H1 (cell line): ENCODE data around the gene CTNNA3. TPM values are rescaled to one million over a fixed set of nuclear protein-coding genes. Genes with fewer than 3 reads are reported as not detected.

Experiments
- CTCF ChIA-PET: fragments of 300-600 bp; sonication (Branson Sonifier 250); formaldehyde crosslinking; loops from one replicate; lab custom pipeline; 2021; ENCODE audit not compliant: partially characterized antibody; lab: Charles Lee
- POLR2A ChIA-PET: fragments of 300-600 bp; sonication (Branson Sonifier 250); formaldehyde crosslinking; loops from one replicate; lab custom pipeline; 2021; ENCODE audit warnings: inconsistent platforms; ENCODE audit not compliant: partially characterized antibody; lab: Charles Lee
- DNase-seq, 2 experiments: peaks; one replicate each; pipeline versions ENCODE4 v3.0.0 to v3.0.0-alpha.2; 2010 to 2022; ENCODE audit warnings: low spot score in 2 of 2, low read depth in 1 of 2, mixed read lengths in 1 of 2
- FAIRE-seq: peaks from 2 replicates; lab custom pipeline; 2011; peaks lifted over from hg19 to GRCh38; lab: Jason Lieb, UNC
- H2AFZ ChIP-seq: 2 replicates; pipeline ENCODE4 v1.8.1; 2012; ENCODE audit warnings: low read length, inconsistent platforms
- H2AK5ac ChIP-seq: 2 replicates; pipeline ENCODE4 v1.6.1; 2013; ENCODE audit warnings: low read depth, low read length
- H2BK120ac ChIP-seq: replicated peaks from 2 replicates; pipeline ENCODE3; 2013; ENCODE audit warnings: low read depth, low read length, inconsistent platforms
- H2BK12ac ChIP-seq: 2 replicates; pipeline ENCODE4 v1.6.1; 2013; ENCODE audit warnings: low read depth, low read length
- H2BK15ac ChIP-seq: 2 replicates; pipeline ENCODE4 v1.6.1; 2013; ENCODE audit warnings: low read length
- H2BK20ac ChIP-seq: 2 replicates; pipeline ENCODE4 v1.6.1; 2013; ENCODE audit warnings: low read length
- H2BK5ac ChIP-seq: 2 replicates; pipeline ENCODE4 v1.6.1; 2013; ENCODE audit warnings: low read depth, low read length
- H3K14ac ChIP-seq: 2 replicates; pipeline ENCODE4 v1.6.1; 2013; ENCODE audit warnings: inconsistent platforms; ENCODE audit not compliant: insufficient read length
- H3K18ac ChIP-seq: 2 replicates; pipeline ENCODE4 v1.6.1; 2013; ENCODE audit warnings: low read length; ENCODE audit errors: extremely low read depth
- H3K23ac ChIP-seq: 2 replicates; pipeline ENCODE4 v1.6.1; 2013; ENCODE audit warnings: inconsistent platforms; ENCODE audit not compliant: insufficient read length
- H3K23me2 ChIP-seq: 2 replicates; pipeline ENCODE4 v1.6.1; 2013; ENCODE audit warnings: low read depth, low read length
- H3K27ac ChIP-seq: 2 replicates; pipeline ENCODE4 v1.6.1; 2011; ENCODE audit warnings: low read depth, low read length, inconsistent platforms
- H3K27me3 ChIP-seq, 4 experiments: replicated peaks in 1 of 4; 1 replicate in 1 of 4; 2 replicates in 3 of 4; pipeline versions ENCODE4 v1.6.1 to v1.8.1; 2011 to 2013; ENCODE audit warnings: low read length in 3 of 4, mild to moderate bottlenecking in 3 of 4, inconsistent platforms in 2 of 4, mixed read lengths in 2 of 4, moderate library complexity in 1 of 4; ENCODE audit not compliant: control insufficient read depth in 3 of 4, insufficient read depth in 3 of 4; ENCODE audit errors: extremely low read depth in 1 of 4
- H3K36me3 ChIP-seq, 4 experiments: 2 replicates each; pipeline versions ENCODE4 v1.6.1 to v1.8.1; 2011 to 2013; ENCODE audit warnings: mild to moderate bottlenecking in 4 of 4, low read length in 3 of 4, moderate library complexity in 2 of 4, control low read depth in 1 of 4, inconsistent platforms in 1 of 4; ENCODE audit not compliant: insufficient read depth in 4 of 4, control insufficient read depth in 2 of 4
- H3K4ac ChIP-seq: replicated peaks from 2 replicates; pipeline ENCODE3; 2013; ENCODE audit warnings: low read length, low read depth, mixed read lengths, inconsistent platforms; ENCODE audit not compliant: insufficient read length
- H3K4me1 ChIP-seq, 4 experiments: replicated peaks in 1 of 4; 1 replicate in 1 of 4; 2 replicates in 3 of 4; pipeline versions ENCODE4 v1.6.1 to v1.8.1; 2011 to 2013; ENCODE audit warnings: low read length in 3 of 4, inconsistent platforms in 2 of 4, mixed read lengths in 1 of 4; ENCODE audit not compliant: insufficient read depth in 4 of 4, control insufficient read depth in 3 of 4
- H3K4me2 ChIP-seq, 2 experiments: 2 replicates each; pipeline versions ENCODE4 v1.6.1 to v1.8.1; 2011 to 2013; ENCODE audit warnings: low read depth in 2 of 2, low read length in 2 of 2, control low read depth in 1 of 2, inconsistent platforms in 1 of 2, mild to moderate bottlenecking in 1 of 2; ENCODE audit not compliant: insufficient read depth in 1 of 2
- H3K4me3 ChIP-seq, 4 experiments: fragments of 200-600, 300-600 bp in 1 of 4; sonication (generic), shearing (Covaris generic), sonication (Bioruptor Twin) in 1 of 4; 2 replicates each; pipeline versions ENCODE4 v1.5.1 to v1.8.1; 2011 to 2016; ENCODE audit warnings: low read length in 4 of 4, low read depth in 3 of 4, control low read depth in 2 of 4, inconsistent platforms in 2 of 4, mild to moderate bottlenecking in 2 of 4, mixed read lengths in 1 of 4, moderate library complexity in 1 of 4; ENCODE audit not compliant: insufficient read depth in 2 of 4; ENCODE audit errors: extremely low read depth in 1 of 4
- H3K56ac ChIP-seq: replicated peaks from 2 replicates; pipeline ENCODE3; 2013; ENCODE audit warnings: low read depth, mild to moderate bottlenecking, mixed read lengths, low read length, inconsistent platforms; ENCODE audit not compliant: insufficient read length
- H3K79me1 ChIP-seq: 2 replicates; pipeline ENCODE4 v1.6.1; 2013; ENCODE audit warnings: low read depth, low read length, control low read depth
- H3K79me2 ChIP-seq, 2 experiments: 2 replicates each; pipeline versions ENCODE4 v1.6.1 to v1.8.1; 2012 to 2013; ENCODE audit warnings: low read length in 2 of 2, mild to moderate bottlenecking in 2 of 2, inconsistent platforms in 1 of 2; ENCODE audit not compliant: insufficient read depth in 2 of 2, control insufficient read depth in 1 of 2
- H3K9ac ChIP-seq, 4 experiments: replicated peaks in 1 of 4; 1 replicate in 1 of 4; 2 replicates in 3 of 4; pipeline versions ENCODE4 v1.6.1 to v1.8.1; 2011 to 2013; ENCODE audit warnings: low read depth in 3 of 4, low read length in 3 of 4, control low read depth in 2 of 4, mild to moderate bottlenecking in 2 of 4, moderate library complexity in 2 of 4, inconsistent platforms in 1 of 4; ENCODE audit errors: extremely low read depth in 1 of 4
- H3K9me3 ChIP-seq, 2 experiments: 2 replicates each; pipeline versions ENCODE4 v1.6.1 to v1.8.1; 2012 to 2013; ENCODE audit warnings: mild to moderate bottlenecking in 2 of 2, moderate library complexity in 2 of 2, control low read depth in 1 of 2, inconsistent platforms in 1 of 2, low read depth in 1 of 2, low read length in 1 of 2, mixed read lengths in 1 of 2; ENCODE audit not compliant: insufficient read depth in 2 of 2
- H4K20me1 ChIP-seq, 2 experiments: replicated peaks in 1 of 2; 2 replicates each; pipeline versions ENCODE3 to v1.8.1; 2011 to 2013; ENCODE audit warnings: inconsistent platforms in 2 of 2, low read length in 2 of 2, mild to moderate bottlenecking in 1 of 2; ENCODE audit not compliant: insufficient read depth in 2 of 2, control insufficient read depth in 1 of 2
- H4K5ac ChIP-seq: 2 replicates; pipeline ENCODE4 v1.6.1; 2013; ENCODE audit warnings: low read length, low read depth, mixed read lengths, inconsistent platforms; ENCODE audit not compliant: insufficient read length
- H4K8ac ChIP-seq: 2 replicates; pipeline ENCODE4 v1.8.0; 2013; ENCODE audit warnings: mild to moderate bottlenecking, moderate library complexity, low read length, inconsistent platforms; ENCODE audit not compliant: insufficient read depth; ENCODE audit errors: extremely low read depth
- H4K91ac ChIP-seq: replicated peaks from 2 replicates; pipeline ENCODE3; 2013; ENCODE audit warnings: low read length, mixed read lengths, inconsistent platforms; ENCODE audit not compliant: insufficient read length
- TAF7 ChIP-seq: optimal IDR thresholded peaks from 2 replicates; pipeline ENCODE3; 2011; ENCODE audit warnings: low read depth, mild to moderate bottlenecking, inconsistent platforms, low read length, moderate library complexity, borderline replicate concordance
- TCF12 ChIP-seq: IDR thresholded peaks from 2 replicates; pipeline ENCODE4 v1.6.1; 2011; ENCODE audit warnings: low read depth, mild to moderate bottlenecking, low read length
- polyA plus RNA-seq, 7 experiments: library from polyadenylated mRNA; depleted of rRNA in 3 of 7; stranded (reverse) in 5 of 7; unstranded in 2 of 7; fragments of >200 nt in 5 of 7; fragments of 200-250 nt in 2 of 7; gene quantifications; 1 replicate in 5 of 7; 2 replicates in 1 of 7; 4 replicates in 1 of 7; pipeline versions ENCODE4 v1.2.1 to v1.2.3, GENCODE V29; 2011 to 2013; ENCODE audit warnings: missing spikeins in 2 of 7, mixed read lengths in 2 of 7
- total RNA-seq: library from RNA; stranded (reverse); fragmentation: NEBNext Ultra II Directional; extraction: Animal tissue kit (Norgen Biotek cat#: 25700); gene quantifications from 2 replicates; pipeline ENCODE4 v1.2.1, GENCODE V29; 2021

Gene CTNNA3
- total and polyA plus RNA-seq, 2 of the 8 experiments (the other 6 are each of a cell fraction or from before 2014, with no cell fraction given) = 1.3 to 1.5 TPM

- H2BK20ac ChIP-seq = no peak overlapping the region
- ChIA-PET POLR2A (no interaction called here), CTCF (no interaction called here)
Measured at GRCh38 chr10:67612176-67612575, 83.8 kb downstream of the CTNNA3 start.

More at GRCh38 chr10:67612176-67612575, 83.8 kb downstream of the CTNNA3 start:
- Histone ChIP-seq H3K4me2 (no peak overlapping the region), H2BK15ac (no peak overlapping the region), H2BK5ac (no peak overlapping the region), H3K4ac (no peak overlapping the region), H3K4me3 (no peak overlapping the region), H3K27ac (no peak overlapping the region), H4K8ac (no peak overlapping the region), H3K23ac (no peak overlapping the region), H4K5ac (no peak overlapping the region), H3K79me2 (no peaks in the 10 kb centered on the region), H3K56ac (no peak overlapping the region), H2AFZ (no peak overlapping the region), H2BK120ac (no peak overlapping the region), H3K14ac (no peak overlapping the region), H2AK5ac (no peak overlapping the region), H3K79me1 (no peaks in the 10 kb centered on the region), H4K20me1 (no peaks in the 10 kb centered on the region), H3K9ac (no peak overlapping the region), H3K9me3 (peaks cover 3 to 6% of the 10 kb centered on the region in 2 experiments; a peak in 3 of 4 replicates), H4K91ac (no peak overlapping the region), H2BK12ac (no peak overlapping the region), H3K18ac (no peak overlapping the region), H3K4me1 (0 out of 7 replicates have a peak, but pooled peaks cover 0 to 3% (median 0%) of the 10 kb centered on the region in 4 experiments), H3K36me3 (no peaks in the 10 kb centered on the region), H3K23me2 (no peaks in the 10 kb centered on the region), H3K27me3 (no peaks in the 10 kb centered on the region)
- TF ChIP-seq TCF12 = no peak
- TF ChIP-seq TAF7 = no peak
- DNase-seq (no peak), FAIRE-seq (no peak)
